Measurements from ENCODE around the gene RACGAP1.
"Not testable (repeated sequence)": the region's sequence is repeated elsewhere in the genome, so short reads cannot be mapped to it uniquely, and the experiment has no call there.

- TF ChIP-seq CTCF (conservative IDR thresholded peaks at IDR 0.05; ENCODE audit: low read depth, low read length); EZH2 (IDR thresholded peaks at IDR 0.05; ENCODE audit: low read length, unreplicated experiment): not testable (repeated sequence)
Observed at GRCh38 chr12:49986476-49986875, 38.8 kb downstream of the RACGAP1 start.

Measured in PC-3 (cell line).